GM23338 (cell line): ENCODE measurements around the gene MLC1. TPM values are rescaled to one million over a fixed set of nuclear protein-coding genes. Genes with fewer than 3 reads are reported as not detected.

Experiments
- ATAC-seq: fragments of 200-7000 bp; cut with Tn5 transposase; 3 replicates; pipeline ENCODE4 v1.9.1; 2020
- DNase-seq: peaks from one replicate; pipeline ENCODE4 v3.0.0-alpha.2; 2015; ENCODE audit warnings: low spot score
- H2AFZ ChIP-seq: fragments of 200-600 bp; sonication (generic); 2 replicates; pipeline ENCODE4 v1.8.0; 2016; ENCODE audit warnings: antibody characterized with exemption, mild to moderate bottlenecking, moderate library complexity
- H3F3A ChIP-seq: fragments of 200-600 bp; sonication (generic); replicated peaks from 2 replicates; pipeline ENCODE4 v1.8.0; 2017; ENCODE audit warnings: antibody characterized with exemption, mixed run types, low read depth
- H3K27ac ChIP-seq: fragments of 200-600 bp; sonication (generic); 2 replicates; pipeline ENCODE4 v1.6.1; 2016; ENCODE audit warnings: low read depth
- H3K27me3 ChIP-seq: fragments of 200-600 bp; sonication (generic); 2 replicates; pipeline ENCODE4 v1.8.0; 2016; ENCODE audit warnings: mild to moderate bottlenecking, mixed run types, moderate library complexity; ENCODE audit not compliant: insufficient read depth
- H3K36me3 ChIP-seq: fragments of 200-600 bp; sonication (generic); 2 replicates; pipeline ENCODE4 v1.8.0; 2016; ENCODE audit warnings: mild to moderate bottlenecking; ENCODE audit not compliant: insufficient read depth
- H3K4me1 ChIP-seq: fragments of 200-600 bp; sonication (generic); 2 replicates; pipeline ENCODE4 v1.8.0; 2016; ENCODE audit warnings: mild to moderate bottlenecking, moderate library complexity; ENCODE audit not compliant: insufficient read depth
- H3K4me2 ChIP-seq: fragments of 200-600 bp; sonication (generic); 2 replicates; pipeline ENCODE4 v1.7.1; 2017; ENCODE audit warnings: mixed run types
- H3K4me3 ChIP-seq: fragments of 200-600 bp; sonication (generic); 2 replicates; pipeline ENCODE4 v1.6.1; 2016; ENCODE audit warnings: mixed run types
- H3K79me2 ChIP-seq: fragments of 200-600 bp; sonication (generic); replicated peaks from 2 replicates; pipeline ENCODE4 v1.8.0; 2017; ENCODE audit warnings: mild to moderate bottlenecking; ENCODE audit not compliant: insufficient read depth
- H3K9me2 ChIP-seq: fragments of 200-600 bp; sonication (generic); 2 replicates; pipeline ENCODE4 v1.8.0; 2017; ENCODE audit not compliant: insufficient read depth
- H4K20me1 ChIP-seq: fragments of 200-600 bp; sonication (generic); replicated peaks from 2 replicates; pipeline ENCODE4 v1.8.0; 2017; ENCODE audit warnings: mild to moderate bottlenecking; ENCODE audit not compliant: insufficient read depth
- H3K27ac Mint-ChIP-seq: 2 replicates; pipeline ENCODE4 v1.8.0; 2020; ENCODE audit warnings: inconsistent platforms, mild to moderate bottlenecking, moderate library complexity, mixed read lengths
- H3K27me3 Mint-ChIP-seq: 3 replicates; pipeline ENCODE4 v1.8.0; 2022; ENCODE audit warnings: low read depth, mild to moderate bottlenecking, moderate library complexity, mixed read lengths, inconsistent platforms; ENCODE audit not compliant: insufficient read depth, poor library complexity
- H3K36me3 Mint-ChIP-seq: 3 replicates; pipeline ENCODE4 v1.8.0; 2021; ENCODE audit warnings: low read depth, mild to moderate bottlenecking, inconsistent platforms, moderate library complexity, mixed read lengths
- H3K4me1 Mint-ChIP-seq: 3 replicates; pipeline ENCODE4 v1.8.0; 2020; ENCODE audit warnings: mild to moderate bottlenecking, inconsistent platforms, mixed read lengths
- H3K4me3 Mint-ChIP-seq: 3 replicates; pipeline ENCODE4 v1.8.0; 2021; ENCODE audit warnings: moderate library complexity, mild to moderate bottlenecking, inconsistent platforms, mixed read lengths
- H3K9me3 Mint-ChIP-seq: 3 replicates; pipeline ENCODE4 v1.8.0; 2020; ENCODE audit warnings: moderate library complexity, mild to moderate bottlenecking, inconsistent platforms, mixed read lengths
- CREB1 ChIP-seq: fragments of 250-450 bp; sonication (Bioruptor Pico); IDR thresholded peaks from 2 replicates; pipeline ENCODE4 v1.5.0; 2020; ENCODE audit warnings: low read depth, mild to moderate bottlenecking, moderate library complexity
- CTCF ChIP-seq, 2 experiments: fragments of 200-600 bp in 1 of 2; sonication (generic) in 1 of 2; conservative IDR thresholded peaks; 2 replicates each; pipeline versions ENCODE4 v1.5.1 to v1.6.1; 2016 to 2017; ENCODE audit warnings: antibody characterized with exemption in 2 of 2, low read depth in 2 of 2, mild to moderate bottlenecking in 2 of 2, moderate library complexity in 1 of 2
- ETS1 ChIP-seq: IDR thresholded peaks from 2 replicates; pipeline ENCODE4 v1.6.1; 2016; ENCODE audit warnings: antibody characterized with exemption
- EZH2 ChIP-seq: fragments of 200-600 bp; sonication (generic); IDR thresholded peaks from one replicate; pipeline ENCODE4 v1.8.0; 2017; ENCODE audit warnings: antibody characterized with exemption, mild to moderate bottlenecking, low read depth; ENCODE audit not compliant: unreplicated experiment
- EZH2phosphoT487 ChIP-seq: fragments of 200-600 bp; sonication (generic); IDR thresholded peaks from one replicate; pipeline ENCODE4 v1.8.1; 2018; ENCODE audit warnings: antibody characterized with exemption; ENCODE audit not compliant: unreplicated experiment
- JUNB ChIP-seq: IDR thresholded peaks from one replicate; pipeline ENCODE4 v1.6.1; 2016; ENCODE audit warnings: antibody characterized with exemption; ENCODE audit not compliant: unreplicated experiment
- NANOG ChIP-seq: IDR thresholded peaks from 2 replicates; pipeline ENCODE4 v1.6.1; 2016; ENCODE audit warnings: antibody characterized with exemption, borderline replicate concordance
- POLR2AphosphoS5 ChIP-seq: IDR thresholded peaks from 2 replicates; pipeline ENCODE4 v1.6.1; 2016; ENCODE audit warnings: antibody characterized with exemption, low read depth
- REST ChIP-seq: IDR thresholded peaks from one replicate; pipeline ENCODE4 v1.6.1; 2018; ENCODE audit warnings: antibody characterized with exemption; ENCODE audit not compliant: unreplicated experiment
- STAT1 ChIP-seq: IDR thresholded peaks from one replicate; pipeline ENCODE4 v1.6.1; 2016; ENCODE audit warnings: antibody characterized with exemption; ENCODE audit not compliant: unreplicated experiment
- ZNF114 ChIP-seq: fragments of 250-450 bp; sonication (Bioruptor Pico); IDR thresholded peaks from 2 replicates; pipeline ENCODE4 v1.5.0; 2020; ENCODE audit warnings: mild to moderate bottlenecking, moderate library complexity
- ZNF331 ChIP-seq: fragments of 250-450 bp; sonication (Bioruptor Pico); IDR thresholded peaks from 2 replicates; pipeline ENCODE4 v1.5.0; 2020; ENCODE audit warnings: low read depth, mild to moderate bottlenecking, moderate library complexity
- ZNF462 ChIP-seq: fragments of 250-450 bp; sonication (Bioruptor Pico); IDR thresholded peaks from 2 replicates; pipeline ENCODE4 v1.5.0; 2020; ENCODE audit warnings: mild to moderate bottlenecking, moderate library complexity
- polyA plus RNA-seq: library from polyadenylated mRNA; unstranded; fragments of >200 nt; fragmentation: Nextera tagmentation; extraction: Ambion mirVana; gene quantifications from 2 replicates; pipeline ENCODE4 v1.2.1, GENCODE V29; 2016
- total RNA-seq: library from RNA; depleted of rRNA; stranded (reverse); fragments of >200 nt; shearing (Covaris generic); gene quantifications from 2 replicates; pipeline ENCODE4 v1.2.3, GENCODE V29; 2014

Gene MLC1
- total and polyA plus RNA-seq, 2 experiments from 2014 or later, result not detected

DNA sequence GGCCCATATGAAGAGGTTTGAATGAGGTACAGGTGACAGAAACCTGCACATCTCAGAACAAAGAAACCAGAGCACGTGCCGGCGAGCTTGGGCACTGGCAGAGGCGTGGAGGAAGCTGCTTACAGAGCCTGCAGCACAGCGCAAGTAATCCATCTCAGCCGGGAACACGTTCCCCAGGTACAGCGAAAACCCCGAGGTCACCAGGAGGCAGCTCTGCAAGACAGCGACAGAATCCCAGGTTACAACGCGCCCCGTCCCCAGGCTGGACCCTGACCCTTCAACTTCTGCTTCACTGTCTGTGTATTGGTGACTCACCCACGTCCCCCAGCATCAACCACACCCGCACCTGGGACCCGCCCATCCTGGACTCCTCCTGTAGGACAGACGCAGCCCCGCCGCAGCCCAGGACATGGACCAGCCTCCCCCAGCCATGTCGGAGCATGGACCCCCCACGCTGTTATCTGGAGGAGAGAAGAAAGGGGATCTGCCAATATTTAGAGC, 2.2 kb downstream of the MLC1 start:
- Mint-ChIP-seq H3K4me3 (no peak overlapping the region), H3K27me3 (peaks cover 18% of the 10 kb centered on the region), H3K9me3 (no peaks in the 10 kb centered on the region), H3K36me3 (no peaks in the 10 kb centered on the region), H3K4me1 (peaks cover 10% of the 10 kb centered on the region), H3K27ac (0 out of 2 replicates have a peak overlapping the region, but pooled peaks have one; percentile 5)
- H3K27me3 ChIP-seq, result no peaks in the 10 kb centered on the region
- no peaks in the 10 kb centered on the region for H3F3A ChIP-seq
- no peak overlapping the region for H3K4me3 ChIP-seq
- H3K4me1 ChIP-seq, result no peaks in the 10 kb centered on the region; the same call in 1 of the 2 replicates
- H3K36me3 ChIP-seq, result no peaks in the 10 kb centered on the region
- no peaks in the 10 kb centered on the region for H4K20me1 ChIP-seq
- peak overlapping the region; percentile 63; the same call in 1 of the 2 replicates for H2AFZ ChIP-seq
- no peak for DNase-seq
- H3K4me2 ChIP-seq, result no peak overlapping the region
- H3K9me2 ChIP-seq, result no peaks in the 10 kb centered on the region
- no peak overlapping the region for H3K27ac ChIP-seq
- no peak for ATAC-seq
- no peak for TF ChIP-seq EZH2
- TF ChIP-seq ETS1, result no peak
- TF ChIP-seq ZNF331 (CRISPR knock-in tag), result no peak
- TF ChIP-seq CTCF (conservative IDR thresholded peaks at IDR 0.05; ENCODE audit: low read depth in 2 of 2), result no peak
- no peak for TF ChIP-seq ZNF114
- TF ChIP-seq CREB1 (CRISPR knock-in tag), result no peak
- TF ChIP-seq POLR2AphosphoS5, result no peak
- no peak for TF ChIP-seq STAT1
- TF ChIP-seq JUNB, result no peak
- no peak for TF ChIP-seq ZNF462 (CRISPR knock-in tag)
- no peak for TF ChIP-seq REST
- TF ChIP-seq NANOG, result no peak
- no peak for TF ChIP-seq EZH2phosphoT487
- no peaks in the 10 kb centered on the region for H3K79me2 ChIP-seq
